Loucy (cell line): ENCODE results near the gene GRIK2.

Experiments used
- EZH2phosphoT487 ChIP-seq: fragments of 200-600 bp; IDR thresholded peaks from 2 replicates; pipeline ENCODE4 v1.6.1; 2018; ENCODE audit warnings: antibody characterized with exemption, mild to moderate bottlenecking, moderate library complexity, borderline replicate concordance
- TF ChIP-seq, protein P1 (sequence below): fragments of 200-600 bp; sonication (generic); conservative IDR thresholded peaks from 2 replicates; pipeline ENCODE4 v1.5.1; 2014; ENCODE audit warnings: mild to moderate bottlenecking, antibody characterized with exemption, low read length

DNA sequence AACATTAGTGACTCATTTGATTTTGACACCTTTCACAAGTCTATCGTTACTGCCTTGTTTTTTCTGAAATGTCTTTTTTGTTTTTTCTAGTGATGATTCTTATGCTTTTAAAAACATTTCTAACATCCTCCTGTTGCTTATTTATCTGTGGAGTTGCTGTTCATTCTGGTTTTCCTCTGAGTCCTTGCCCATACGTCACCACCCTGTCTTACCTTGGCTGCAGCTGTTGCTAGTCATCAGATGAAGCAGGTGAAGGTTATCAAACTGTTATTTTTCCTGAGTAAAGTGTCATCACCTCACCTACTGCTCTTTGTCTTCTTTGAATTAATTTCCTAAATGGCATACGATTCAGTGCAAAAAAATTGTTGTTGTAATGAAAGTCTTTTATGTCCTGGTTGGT is 376.6 kb downstream of the GRIK2 start:
- TF ChIP-seq, protein P1, sequence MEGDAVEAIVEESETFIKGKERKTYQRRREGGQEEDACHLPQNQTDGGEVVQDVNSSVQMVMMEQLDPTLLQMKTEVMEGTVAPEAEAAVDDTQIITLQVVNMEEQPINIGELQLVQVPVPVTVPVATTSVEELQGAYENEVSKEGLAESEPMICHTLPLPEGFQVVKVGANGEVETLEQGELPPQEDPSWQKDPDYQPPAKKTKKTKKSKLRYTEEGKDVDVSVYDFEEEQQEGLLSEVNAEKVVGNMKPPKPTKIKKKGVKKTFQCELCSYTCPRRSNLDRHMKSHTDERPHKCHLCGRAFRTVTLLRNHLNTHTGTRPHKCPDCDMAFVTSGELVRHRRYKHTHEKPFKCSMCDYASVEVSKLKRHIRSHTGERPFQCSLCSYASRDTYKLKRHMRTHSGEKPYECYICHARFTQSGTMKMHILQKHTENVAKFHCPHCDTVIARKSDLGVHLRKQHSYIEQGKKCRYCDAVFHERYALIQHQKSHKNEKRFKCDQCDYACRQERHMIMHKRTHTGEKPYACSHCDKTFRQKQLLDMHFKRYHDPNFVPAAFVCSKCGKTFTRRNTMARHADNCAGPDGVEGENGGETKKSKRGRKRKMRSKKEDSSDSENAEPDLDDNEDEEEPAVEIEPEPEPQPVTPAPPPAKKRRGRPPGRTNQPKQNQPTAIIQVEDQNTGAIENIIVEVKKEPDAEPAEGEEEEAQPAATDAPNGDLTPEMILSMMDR = no peak
- TF ChIP-seq EZH2phosphoT487 = no peak
